Ecto neural progenitor cell (in vitro differentiated cells): ENCODE results near the gene EMC9.

Source experiments
- DNase-seq: peaks from one replicate; pipeline ENCODE4 v3.0.0-alpha.2; 2018; ENCODE audit warnings: low spot score

The EMC9 gene

GRCh38 chr14:24177041-24177825 is 35.8 kb upstream of the EMC9 start:
- no peak for DNase-seq

GRCh38 chr14:24176599-24176998 is 35.2 kb upstream of the EMC9 start:
- DNase-seq, result no peak

- no peak for DNase-seq
These were observed 31.5 kb upstream of the EMC9 start for GRCh38 chr14:24172871-24173281.

- no peak for DNase-seq
These were observed 31.0 kb upstream of the EMC9 start for GRCh38 chr14:24172261-24172860.

- peak; percentile 99 for DNase-seq
These were observed 30.2 kb upstream of the EMC9 start, which contains the start of gene REC8 for GRCh38 chr14:24171422-24172260. Gene REC8, plus strand, starts transcription at chr14:24172080. Its CDS starts 473 bp downstream, at chr14:24172553.

GRCh38 chr14:24167469-24168114 is 26.2 kb upstream of the EMC9 start:
- no peak for DNase-seq

- DNase-seq, result no peak
These were observed 24.4 kb upstream of the EMC9 start for GRCh38 chr14:24165785-24166184.

- DNase-seq, result no peak
These were observed 23.2 kb upstream of the EMC9 start for GRCh38 chr14:24164518-24164991.

- DNase-seq, result no peak
These were observed 20.7 kb upstream of the EMC9 start for GRCh38 chr14:24162093-24162492.

GRCh38 chr14:24160850-24161804 is 19.7 kb upstream of the EMC9 start, which contains the start of gene IRF9:
Gene IRF9, plus strand, starts transcription at chr14:24161265. Its CDS starts 880 bp downstream, at chr14:24162145.
- peak; percentile 97 for DNase-seq

- no peak for DNase-seq
These were observed 19.1 kb upstream of the EMC9 start for GRCh38 chr14:24160499-24160849.

- DNase-seq, result no peak
These were observed 18.5 kb upstream of the EMC9 start for GRCh38 chr14:24159777-24160498.

- DNase-seq, result no peak
These were observed 15.9 kb upstream of the EMC9 start for GRCh38 chr14:24157331-24157730.

- no peak for DNase-seq
These were observed 15.4 kb upstream of the EMC9 start for GRCh38 chr14:24156840-24157239.

- DNase-seq, result no peak
These were observed 13.7 kb upstream of the EMC9 start for GRCh38 chr14:24155100-24155499.

- DNase-seq, result no peak
These were observed 10.2 kb upstream of the EMC9 start for GRCh38 chr14:24151404-24152080.

GRCh38 chr14:24150993-24151392 is 9.6 kb upstream of the EMC9 start:
- no peak for DNase-seq

- DNase-seq, result no peak
These were observed 9.2 kb upstream of the EMC9 start for GRCh38 chr14:24150567-24150966.

- DNase-seq, result no peak
These were observed 8.7 kb upstream of the EMC9 start for GRCh38 chr14:24150061-24150460.
